Measurements from ENCODE around the gene ZDHHC1.
"Not testable (repeated sequence)": the region's sequence is repeated elsewhere in the genome, so short reads cannot be mapped to it uniquely, and the experiment has no call there.

ZDHHC1 gene

GRCh38 chr16:67361038-67361437 is 55.2 kb downstream of the ZDHHC1 start:
- no peak for DNase-seq (ENCODE audit: low read depth in 2 of 2)

GRCh38 chr16:67359540-67360269 is 56.6 kb downstream of the ZDHHC1 start:
- DNase-seq (ENCODE audit: low read depth in 2 of 2): not testable (repeated sequence)

GRCh38 chr16:67357561-67357960 is 58.7 kb downstream of the ZDHHC1 start:
- no peak for DNase-seq (ENCODE audit: low read depth in 2 of 2)

- DNase-seq (ENCODE audit: low read depth in 2 of 2): no peak
These were observed 59.9 kb downstream of the ZDHHC1 start for GRCh38 chr16:67356396-67356795.

- not testable (repeated sequence) for DNase-seq (ENCODE audit: low read depth in 2 of 2)
These were observed 63.8 kb downstream of the ZDHHC1 start for GRCh38 chr16:67352463-67352862.

GRCh38 chr16:67350324-67350723 is 66.0 kb downstream of the ZDHHC1 start:
- no peak for DNase-seq (ENCODE audit: low read depth in 2 of 2)

- DNase-seq (ENCODE audit: low read depth in 2 of 2): no peak
These were observed 67.1 kb downstream of the ZDHHC1 start for GRCh38 chr16:67349172-67349571.

GRCh38 chr16:67346341-67346740 is 69.9 kb downstream of the ZDHHC1 start:
- no peak for DNase-seq (ENCODE audit: low read depth in 2 of 2)

- no peak for DNase-seq (ENCODE audit: low read depth in 2 of 2)
These were observed 70.9 kb downstream of the ZDHHC1 start for GRCh38 chr16:67345401-67345800.
